GM12878 (cell line): ENCODE measurements around the gene MBLAC2. TPM values are rescaled to one million over a fixed set of nuclear protein-coding genes. Genes with fewer than 3 reads are reported as not detected.

ENCODE experiments used
- ATAC-seq: fragments of 200-7000 bp; cut with Tn5 transposase; 3 replicates; pipeline ENCODE4 v1.9.1; 2020; ENCODE audit warnings: mild to moderate bottlenecking, moderate library complexity
- BruUV-seq: library from RNA; stranded (reverse); fragments of 400-500 nt; replicated peaks from 2 replicates; lab custom pipeline; 2021; lab: Mats Ljungman, UMichigan
- CTCF ChIA-PET: fragments of 300-600 bp; sonication (Branson Sonifier 250); formaldehyde crosslinking; extraction: SDS; loops from one replicate; lab custom pipeline; 2021; ENCODE audit warnings: inconsistent platforms; lab: Yijun Ruan, JAX
- POLR2A ChIA-PET: fragments of 350-600 bp; formaldehyde crosslinking; extraction: SDS; loops from one replicate; lab custom pipeline; 2021; ENCODE audit warnings: inconsistent platforms; lab: Charles Lee
- RAD21 ChIA-PET: fragments of 300-600 bp; sonication (Branson Sonifier 250); formaldehyde crosslinking; loops from one replicate; lab custom pipeline; 2023; ENCODE audit warnings: antibody characterized with exemption; ENCODE audit not compliant: unreplicated experiment; lab: Charles Lee
- SMC1A ChIA-PET: fragments of 300-600 bp; sonication (Branson Sonifier 250); formaldehyde crosslinking; loops from one replicate; lab custom pipeline; 2023; ENCODE audit not compliant: unreplicated experiment, uncharacterized antibody; lab: Charles Lee
- DNase-seq: peaks from one replicate; pipeline ENCODE4 v3.0.0-alpha.2; 2011; ENCODE audit warnings: low read depth, low spot score
- FAIRE-seq: peaks from 3 replicates; lab custom pipeline; 2011; peaks lifted over from hg19 to GRCh38; lab: Jason Lieb, UNC
- H2AFZ ChIP-seq: 2 replicates; pipeline ENCODE4 v1.6.0; 2011; ENCODE audit warnings: low read depth, low read length, control low read depth; ENCODE audit not compliant: control insufficient read depth
- H3K27ac ChIP-seq: 2 replicates; pipeline ENCODE4 v1.5.1; 2011; ENCODE audit warnings: control low read depth; ENCODE audit not compliant: control insufficient read depth, insufficient read depth
- H3K27me3 ChIP-seq, 2 experiments: replicated peaks in 1 of 2; 2 replicates each; pipeline versions ENCODE4 v1.6.0 to v1.6.1; 2011; ENCODE audit warnings: low read length in 1 of 2; ENCODE audit not compliant: control insufficient read depth in 2 of 2, insufficient read depth in 2 of 2
- H3K36me3 ChIP-seq, 2 experiments: 2 replicates each; pipeline ENCODE4 v1.5.1; 2011; ENCODE audit warnings: low read length in 1 of 2; ENCODE audit not compliant: control insufficient read depth in 2 of 2, insufficient read depth in 2 of 2
- H3K4me1 ChIP-seq: 2 replicates; pipeline ENCODE4 v1.6.1; 2011; ENCODE audit warnings: mild to moderate bottlenecking, low read length, moderate library complexity, mixed read lengths; ENCODE audit not compliant: control insufficient read depth, insufficient read depth
- H3K4me2 ChIP-seq: 2 replicates; pipeline ENCODE4 v1.6.0; 2011; ENCODE audit warnings: control low read depth; ENCODE audit not compliant: control insufficient read depth, insufficient read depth
- H3K4me3 ChIP-seq: fragments of 200-600 bp; sonication (generic); 2 replicates; pipeline ENCODE4 v1.5.1; 2016
- H3K79me2 ChIP-seq: 2 replicates; pipeline ENCODE4 v1.6.0; 2011; ENCODE audit warnings: low read length; ENCODE audit not compliant: control insufficient read depth, insufficient read depth
- H3K9ac ChIP-seq: 2 replicates; pipeline ENCODE4 v1.8.0; 2011; ENCODE audit warnings: low read length, control low read depth, mixed read lengths; ENCODE audit not compliant: control insufficient read depth, insufficient read depth
- H3K9me3 ChIP-seq: replicated peaks from 3 replicates; pipeline ENCODE4 v1.5.1; 2011; ENCODE audit warnings: mild to moderate bottlenecking, low read length; ENCODE audit not compliant: control insufficient read depth, insufficient read depth
- H4K20me1 ChIP-seq: 2 replicates; pipeline ENCODE4 v1.6.0; 2011; ENCODE audit not compliant: control insufficient read depth, insufficient read depth
- ATF2 ChIP-seq: IDR thresholded peaks from 2 replicates; pipeline ENCODE4 v1.6.1; 2012; ENCODE audit warnings: low read length, inconsistent platforms
- BACH1 ChIP-seq: fragments of 450-650 bp; IDR thresholded peaks from 2 replicates; pipeline ENCODE4 v1.6.1; 2017; ENCODE audit warnings: mild to moderate bottlenecking, borderline replicate concordance
- BHLHE40 ChIP-seq, 2 experiments: fragments of 450-650 bp in 1 of 2; IDR thresholded peaks; 2 replicates each; pipeline ENCODE4 v1.6.1; 2011 to 2017; ENCODE audit warnings: low read depth in 2 of 2, borderline replicate concordance in 1 of 2, improper control_type of control experiment in 1 of 2, low read length in 1 of 2, mild to moderate bottlenecking in 1 of 2
- NKRF ChIP-seq: fragments of 450-650 bp; conservative IDR thresholded peaks from 2 replicates; pipeline ENCODE4 v1.6.1; 2017; ENCODE audit warnings: mild to moderate bottlenecking, moderate library complexity
- PAX8 ChIP-seq: fragments of 450-650 bp; IDR thresholded peaks from 2 replicates; pipeline ENCODE4 v1.6.1; 2017; ENCODE audit warnings: mild to moderate bottlenecking, moderate library complexity
- STAT1 ChIP-seq: fragments of 450-650 bp; conservative IDR thresholded peaks from 2 replicates; pipeline ENCODE4 v1.6.1; 2014; ENCODE audit warnings: antibody characterized with exemption, mild to moderate bottlenecking
- ZBTB40 ChIP-seq: fragments of 450-650 bp; IDR thresholded peaks from 2 replicates; pipeline ENCODE4 v1.6.1; 2016; ENCODE audit warnings: mild to moderate bottlenecking, moderate library complexity, borderline replicate concordance
- ZNF384 ChIP-seq: IDR thresholded peaks from 2 replicates; pipeline ENCODE4 v1.6.1; 2012; ENCODE audit warnings: low read depth, mild to moderate bottlenecking, low read length, improper control_type of control experiment, borderline replicate concordance
- WGBS: methylation state at CpG from one replicate; pipeline ENCODE4 v1.1.6; 2016; ENCODE audit warnings: low lambda C conversion rate; ENCODE audit not compliant: insufficient replicate concordance, insufficient coverage; ENCODE audit errors: missing lambda C conversion rate; 5-methylcytosine and 5-hydroxymethylcytosine counted together
- in situ Hi-C: fragments of 300-500 bp; cut with MboI; formaldehyde crosslinking; loops from 9 replicates; pipeline ENCODE4 v1.14.3; 2018; ENCODE audit warnings: mixed read lengths
- intact Hi-C: fragments of 100-400 bp; cut with micrococcal nuclease; formaldehyde crosslinking; loops from one replicate; pipeline ENCODE4 v1.14.2; 2022; ENCODE audit not compliant: unreplicated experiment
- polyA plus RNA-seq, 11 experiments: library from polyadenylated mRNA; depleted of rRNA in 4 of 11; unstranded in 6 of 11; stranded (reverse) in 5 of 11; fragments of >200 nt; fragmentation: Nextera tagmentation in 4 of 11; fragmentation: Illumina TruSeq in 1 of 11; extraction: Ambion mirVana in 4 of 11; extraction: Trizol in 1 of 11; gene quantifications; 1 replicate in 1 of 11; 2 replicates in 10 of 11; pipeline versions ENCODE4 v1.2.1 to v1.2.3, GENCODE V29; 2011 to 2016; ENCODE audit warnings: inconsistent platforms in 2 of 11, missing spikeins in 2 of 11, low read depth in 1 of 11
- total RNA-seq, 4 experiments: library from RNA; depleted of rRNA in 3 of 4; stranded (reverse); fragments of >200 nt in 3 of 4; fragmentation: Illumina TruSeq in 1 of 4; extraction: Trizol in 1 of 4; gene quantifications; 2 replicates each; pipeline versions ENCODE4 v1.2.1 to v1.2.3, GENCODE V29; 2013 to 2021

The MBLAC2 gene
- total and polyA plus RNA-seq, 10 of the 15 experiments (the other 5 are each of a cell fraction or from before 2014, with no cell fraction given) = 2.0 to 10.5 (median 7.1) TPM

GRCh38 chr5:90483206-90483605, 8.6 kb upstream of the MBLAC2 start:
- H3K36me3 ChIP-seq = peaks cover 1 to 3% of the 10 kb centered on the region in 2 experiments; a peak in 2 of 4 replicates
- WGBS = 96% methylated on average over 8 of the region's 8 CpGs
- ChIA-PET CTCF (interaction anchor here (0.6 kb wide), 1 partner anchor 14 kb away, joined by 5 read pairs; no protein-coding TSS in a partner anchor), RAD21 (no interaction called here), POLR2A (no interaction called here), SMC1A (interaction anchor here (1.0 kb wide), 1 partner anchor 11 kb away, joined by 3 read pairs; no protein-coding TSS in a partner anchor)
- ATAC-seq = no peak
- no peaks in the 10 kb centered on the region for H4K20me1 ChIP-seq
- TF ChIP-seq NKRF (no peak), ATF2 (no peak), STAT1 (no peak), BACH1 (no peak), PAX8 (no peak), BHLHE40 (IDR thresholded peaks at IDR 0.05; ENCODE audit: borderline replicate concordance in 1 of 2, low read depth in 2 of 2, low read length in 1 of 2) (no peak), ZBTB40 (no peak), ZNF384 (no peak)
- H3K4me1 ChIP-seq = no peaks in the 10 kb centered on the region
- H3K4me3 ChIP-seq = no peak overlapping the region
- H2AFZ ChIP-seq = no peak overlapping the region
- no peak overlapping the region for H3K27ac ChIP-seq
- H3K27me3 ChIP-seq = no peaks in the 10 kb centered on the region
- intact Hi-C loops (no loop called here), in situ Hi-C loops (no loop called here)
- FAIRE-seq = no peak
- no peak for DNase-seq
- no peaks in the 10 kb centered on the region for H3K79me2 ChIP-seq
- no peak overlapping the region for H3K4me2 ChIP-seq
- no peak overlapping the region for H3K9ac ChIP-seq
- no peaks in the 10 kb centered on the region for H3K9me3 ChIP-seq
- no TSS peak for BruUV-seq
